ENCODE results near the gene PDE4C.
"Not testable (repeated sequence)": the region's sequence is repeated elsewhere in the genome, so short reads cannot be mapped to it uniquely, and the experiment has no call there.

Gene PDE4C

GRCh38 chr19:18223860-18224524, 2.2 kb downstream of the PDE4C start:
- no peak for DNase-seq (ENCODE audit: low read depth in 2 of 2)

- DNase-seq (ENCODE audit: low read depth in 2 of 2) = no peak
These were observed 4.2 kb downstream of the PDE4C start for GRCh38 chr19:18221815-18222725.

- DNase-seq (ENCODE audit: low read depth in 2 of 2) = no peak
These were observed 5.5 kb downstream of the PDE4C start for GRCh38 chr19:18220632-18221275.

GRCh38 chr19:18219911-18220631, 6.2 kb downstream of the PDE4C start:
- no peak for DNase-seq (ENCODE audit: low read depth in 2 of 2)

GRCh38 chr19:18218600-18218999, 7.6 kb downstream of the PDE4C start:
- DNase-seq (ENCODE audit: low read depth in 2 of 2) = no peak

- DNase-seq (ENCODE audit: low read depth in 2 of 2) = no peak
These were observed 8.1 kb downstream of the PDE4C start for GRCh38 chr19:18218159-18218558.

- DNase-seq (ENCODE audit: low read depth in 2 of 2) = no peak
These were observed 9.4 kb downstream of the PDE4C start for GRCh38 chr19:18216789-18217188.

- no peak for DNase-seq (ENCODE audit: low read depth in 2 of 2)
These were observed 11.3 kb downstream of the PDE4C start for GRCh38 chr19:18214779-18215433.

- no peak for DNase-seq (ENCODE audit: low read depth in 2 of 2)
These were observed 14.6 kb downstream of the PDE4C start for GRCh38 chr19:18211683-18212082.

GRCh38 chr19:18209912-18210311, 16.3 kb downstream of the PDE4C start:
- DNase-seq (ENCODE audit: low read depth in 2 of 2) = not testable (repeated sequence)

GRCh38 chr19:18208098-18208951, 17.9 kb downstream of the PDE4C start:
- no peak for DNase-seq (ENCODE audit: low read depth in 2 of 2)

- no peak for DNase-seq (ENCODE audit: low read depth in 2 of 2)
These were observed 20.2 kb downstream of the PDE4C start for GRCh38 chr19:18206018-18206417.

- DNase-seq (ENCODE audit: low read depth in 2 of 2) = no peak
These were observed 20.9 kb downstream of the PDE4C start for GRCh38 chr19:18205200-18205892.

- no peak for DNase-seq (ENCODE audit: low read depth in 2 of 2)
These were observed 21.6 kb downstream of the PDE4C start for GRCh38 chr19:18204394-18205199.

GRCh38 chr19:18203863-18204393, 22.3 kb downstream of the PDE4C start, which contains the start of gene RAB3A:
RAB3A (minus strand) TSS chr19:18204042; CDS start chr19:18202740, 1,302 bp downstream.
- DNase-seq (ENCODE audit: low read depth in 2 of 2) = peak; percentile 99 to 100

- no peak for DNase-seq (ENCODE audit: low read depth in 2 of 2)
These were observed 22.8 kb downstream of the PDE4C start for GRCh38 chr19:18203408-18203862.

GRCh38 chr19:18202778-18203407, 23.3 kb downstream of the PDE4C start:
- no peak for DNase-seq (ENCODE audit: low read depth in 2 of 2)

GRCh38 chr19:18202397-18202777, 23.9 kb downstream of the PDE4C start:
- no peak for DNase-seq (ENCODE audit: low read depth in 2 of 2)

Data from stimulated activated CD8-positive, alpha-beta memory T cell treated with anti-CD3 and anti-CD28 coated beads, Interleukin-15, amount 100 ng/mL, for 48 hours (primary cell).